ENCODE results near the gene LDB1. TPM values are rescaled to one million over a fixed set of nuclear protein-coding genes. Genes with fewer than 3 reads are reported as not detected.

The LDB1 gene
- total RNA-seq, 4 donors from 2014 or later: 15.8 to 42.0 (median 29.2) TPM

- TF ChIP-seq CTCF (IDR thresholded peaks at IDR 0.05; ENCODE audit: low read depth): no peak
Observed at GRCh38 chr10:102109166-102110116, 10.7 kb downstream of the LDB1 start.

GRCh38 chr10:102106998-102107397 is 13.2 kb downstream of the LDB1 start:
- TF ChIP-seq CTCF (IDR thresholded peaks at IDR 0.05; ENCODE audit: low read depth): no peak

- no peak for TF ChIP-seq CTCF (IDR thresholded peaks at IDR 0.05; ENCODE audit: low read depth)
Observed at GRCh38 chr10:102102421-102102820, 17.7 kb downstream of the LDB1 start.

- TF ChIP-seq CTCF (IDR thresholded peaks at IDR 0.05; ENCODE audit: low read depth): no peak
Observed at GRCh38 chr10:102101152-102101551, 19.0 kb downstream of the LDB1 start.

- TF ChIP-seq CTCF (IDR thresholded peaks at IDR 0.05; ENCODE audit: low read depth): no peak
Observed at GRCh38 chr10:102096449-102096848, 23.7 kb downstream of the LDB1 start.

- no peak for TF ChIP-seq CTCF (IDR thresholded peaks at IDR 0.05; ENCODE audit: low read depth)
Observed at GRCh38 chr10:102090772-102091171, 29.4 kb downstream of the LDB1 start.

GRCh38 chr10:102086196-102086595 is 34.0 kb downstream of the LDB1 start:
- TF ChIP-seq CTCF (IDR thresholded peaks at IDR 0.05; ENCODE audit: low read depth): no peak
